OCI-LY1 (cell line): ENCODE data around the gene IFNA1.

Source experiments
- H2AFZ ChIP-seq: fragments of 200-600 bp; sonication (generic), shearing (Covaris generic); 2 replicates; pipeline ENCODE4 v1.6.0; 2014; ENCODE audit warnings: antibody characterized with exemption, mild to moderate bottlenecking, low read length
- H3F3A ChIP-seq: fragments of 200-600 bp; sonication (generic), shearing (Covaris generic); 2 replicates; pipeline ENCODE4 v1.6.0; 2014; ENCODE audit warnings: mild to moderate bottlenecking, antibody characterized with exemption, low read length, moderate library complexity; ENCODE audit not compliant: insufficient read depth
- H3K27ac ChIP-seq: fragments of 200-600 bp; sonication (generic); 2 replicates; pipeline ENCODE4 v1.5.1; 2014; ENCODE audit warnings: low read length, mixed run types, mild to moderate bottlenecking, low read depth; ENCODE audit not compliant: poor library complexity, severe bottlenecking
- H3K27me3 ChIP-seq: fragments of 200-600 bp; sonication (generic); 2 replicates; pipeline ENCODE4 v1.6.0; 2014; ENCODE audit warnings: antibody characterized with exemption, mild to moderate bottlenecking, low read length, moderate library complexity; ENCODE audit not compliant: insufficient read depth
- H3K36me3 ChIP-seq: fragments of 200-600 bp; sonication (generic); 2 replicates; pipeline ENCODE4 v1.6.1; 2014; ENCODE audit warnings: mild to moderate bottlenecking, antibody characterized with exemption, low read length, moderate library complexity, mixed read lengths; ENCODE audit not compliant: insufficient read depth
- H3K4me1 ChIP-seq: fragments of 200-600 bp; sonication (generic); 2 replicates; pipeline ENCODE4 v1.5.1; 2014; ENCODE audit warnings: mild to moderate bottlenecking, low read length, moderate library complexity; ENCODE audit not compliant: insufficient read depth, severe bottlenecking
- H3K4me2 ChIP-seq: fragments of 200-600 bp; sonication (generic), shearing (Covaris generic); 2 replicates; pipeline ENCODE4 v1.6.1; 2014; ENCODE audit warnings: low read length
- H3K4me3 ChIP-seq: fragments of 200-600 bp; sonication (generic); 2 replicates; pipeline ENCODE4 v1.5.1; 2014; ENCODE audit warnings: low read length, low read depth, mild to moderate bottlenecking, mixed read lengths; ENCODE audit not compliant: poor library complexity, severe bottlenecking
- H3K79me2 ChIP-seq: fragments of 200-600 bp; shearing (Covaris generic); 2 replicates; pipeline ENCODE4 v1.6.1; 2016; ENCODE audit warnings: mixed run types, low read length, mixed read lengths; ENCODE audit not compliant: insufficient read depth
- H3K9ac ChIP-seq: fragments of 200-600 bp; sonication (generic), shearing (Covaris generic); 2 replicates; pipeline ENCODE4 v1.6.1; 2014; ENCODE audit warnings: mild to moderate bottlenecking, low read length, mixed read lengths
- H3K9me2 ChIP-seq: fragments of 200-600 bp; sonication (generic), shearing (Covaris generic); 2 replicates; pipeline ENCODE4 v1.6.1; 2014; ENCODE audit warnings: low read depth, mild to moderate bottlenecking, low read length, mixed read lengths
- H3K9me3 ChIP-seq: fragments of 200-600 bp; shearing (Covaris generic); 2 replicates; pipeline ENCODE4 v1.6.1; 2014; ENCODE audit warnings: low read length, mixed read lengths
- H4K20me1 ChIP-seq: fragments of 200-600 bp; sonication (generic), shearing (Covaris generic); 2 replicates; pipeline ENCODE4 v1.6.0; 2016; ENCODE audit warnings: mild to moderate bottlenecking, low read length; ENCODE audit not compliant: insufficient read depth
- CTCF ChIP-seq: fragments of 200-600 bp; sonication (generic), shearing (Covaris generic); IDR thresholded peaks from 2 replicates; pipeline ENCODE4 v1.5.1; 2017; ENCODE audit warnings: mild to moderate bottlenecking, antibody characterized with exemption, low read length, moderate library complexity, mixed read lengths
- EZH2 ChIP-seq: fragments of 200-600 bp; sonication (generic), shearing (Covaris generic); IDR thresholded peaks from 2 replicates; pipeline ENCODE4 v1.8.0; 2017; ENCODE audit warnings: borderline replicate concordance, mixed run types, mild to moderate bottlenecking, antibody characterized with exemption, low read length, moderate library complexity, mixed read lengths

Gene IFNA1

GRCh38 chr9:21413151-21413550, 27.1 kb upstream of the IFNA1 start:
- Histone ChIP-seq H3K4me3 (no peak overlapping the region), H3K27me3 (no peaks in the 10 kb centered on the region), H2AFZ (no peak overlapping the region), H3K4me2 (no peak overlapping the region), H3K9ac (no peak overlapping the region), H3K9me2 (no peaks in the 10 kb centered on the region), H3F3A (no peaks in the 10 kb centered on the region), H3K4me1 (no peaks in the 10 kb centered on the region), H3K27ac (no peak overlapping the region), H3K79me2 (no peaks in the 10 kb centered on the region), H3K9me3 (no peaks in the 10 kb centered on the region), H4K20me1 (no peaks in the 10 kb centered on the region), H3K36me3 (no peaks in the 10 kb centered on the region)
- TF ChIP-seq EZH2: no peak
- no peak for TF ChIP-seq CTCF

- Histone ChIP-seq H3K4me1 (no peaks in the 10 kb centered on the region), H3F3A (no peaks in the 10 kb centered on the region), H2AFZ (no peak overlapping the region), H3K27me3 (no peaks in the 10 kb centered on the region), H4K20me1 (no peaks in the 10 kb centered on the region), H3K4me3 (no peak overlapping the region), H3K4me2 (no peak overlapping the region), H3K9me2 (no peaks in the 10 kb centered on the region), H3K79me2 (no peaks in the 10 kb centered on the region), H3K36me3 (no peaks in the 10 kb centered on the region), H3K27ac (no peak overlapping the region), H3K9ac (no peak overlapping the region), H3K9me3 (no peaks in the 10 kb centered on the region)
- 0 out of 2 replicates have a peak, but pooled peaks have one; percentile 30 for TF ChIP-seq CTCF
- no peak for TF ChIP-seq EZH2
Observed at GRCh38 chr9:21413624-21414023, 26.6 kb upstream of the IFNA1 start.

DNA sequence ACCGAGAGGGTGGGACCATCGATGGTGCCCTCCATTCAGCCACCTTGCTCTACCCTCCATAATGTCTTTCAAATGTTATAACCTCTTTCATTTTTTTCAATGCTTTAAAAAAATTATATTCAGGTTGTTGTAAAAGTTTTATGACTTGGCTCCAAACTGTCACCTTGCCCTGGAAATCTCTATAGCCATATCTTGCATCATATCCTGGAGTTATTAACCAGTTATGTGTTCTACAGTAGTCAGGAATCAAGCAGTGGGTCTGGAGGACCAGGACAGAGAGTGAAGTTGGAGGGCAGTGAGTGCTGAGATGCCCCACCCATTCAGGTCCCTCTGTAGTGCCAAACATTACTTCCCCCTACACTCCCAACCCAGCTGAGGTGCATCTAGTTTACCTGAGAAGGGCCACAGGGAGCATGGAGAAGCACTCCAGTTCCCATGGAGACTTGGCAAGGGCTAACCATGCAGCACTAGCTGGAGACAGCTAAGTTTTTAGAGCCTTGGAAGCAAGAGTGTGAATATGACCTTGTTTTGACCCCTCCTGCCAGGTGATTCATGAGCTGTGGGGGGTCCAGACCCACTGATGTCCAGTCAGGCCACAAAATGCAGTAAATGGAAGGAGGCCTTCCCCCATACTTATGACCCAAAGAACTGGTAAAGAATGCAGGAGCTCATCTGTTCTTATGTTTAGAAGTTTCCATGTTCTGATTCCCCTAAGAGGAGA, 25.9 kb upstream of the IFNA1 start:
- H3K9me2 ChIP-seq: no peaks in the 10 kb centered on the region
- no peak overlapping the region for H2AFZ ChIP-seq
- TF ChIP-seq CTCF (no peak), EZH2 (no peak)
- no peaks in the 10 kb centered on the region for H3F3A ChIP-seq
- no peaks in the 10 kb centered on the region for H3K27me3 ChIP-seq
- no peaks in the 10 kb centered on the region for H3K4me1 ChIP-seq
- H3K36me3 ChIP-seq: no peaks in the 10 kb centered on the region
- no peaks in the 10 kb centered on the region for H4K20me1 ChIP-seq
- H3K9ac ChIP-seq: no peak overlapping the region
- H3K4me2 ChIP-seq: no peak overlapping the region
- no peaks in the 10 kb centered on the region for H3K9me3 ChIP-seq
- no peak overlapping the region for H3K4me3 ChIP-seq
- H3K79me2 ChIP-seq: no peaks in the 10 kb centered on the region
- no peak overlapping the region for H3K27ac ChIP-seq
